Neural progenitor cell (in vitro differentiated cells): ENCODE measurements around the gene CLDN20. TPM values are rescaled to one million over a fixed set of nuclear protein-coding genes. Genes with fewer than 3 reads are reported as not detected.
A peak's percentile ranks its signal among the peaks of the same experiment; 100 is the strongest.

Source experiments
- DNase-seq: peaks from one replicate; pipeline ENCODE4 v3.0.0-alpha.2; 2016; ENCODE audit warnings: low spot score
- H2AFZ ChIP-seq: fragments of 200-600 bp; sonication (generic); replicated peaks from 2 replicates; pipeline ENCODE4 v1.6.1; 2016; ENCODE audit warnings: antibody characterized with exemption
- H3F3A ChIP-seq: fragments of 200-600 bp; sonication (generic); 2 replicates; pipeline ENCODE4 v1.6.1; 2016; ENCODE audit warnings: antibody characterized with exemption, low read depth
- H3K27ac ChIP-seq: fragments of 200-600 bp; sonication (generic); 2 replicates; pipeline ENCODE4 v1.5.1; 2016; ENCODE audit warnings: mild to moderate bottlenecking
- H3K27me3 ChIP-seq: fragments of 200-600 bp; sonication (generic); 2 replicates; pipeline ENCODE4 v1.6.1; 2016; ENCODE audit warnings: mild to moderate bottlenecking, moderate library complexity
- H3K36me3 ChIP-seq: fragments of 200-600 bp; sonication (generic); 2 replicates; pipeline ENCODE4 v1.5.1; 2016
- H3K4me1 ChIP-seq: fragments of 200-600 bp; sonication (generic); 2 replicates; pipeline ENCODE4 v1.6.1; 2016; ENCODE audit warnings: mixed run types
- H3K4me2 ChIP-seq: fragments of 200-600 bp; sonication (generic); 2 replicates; pipeline ENCODE4 v1.6.1; 2016
- H3K4me3 ChIP-seq: fragments of 200-600 bp; sonication (generic); 2 replicates; pipeline ENCODE4 v1.5.1; 2016
- H3K79me2 ChIP-seq: fragments of 200-600 bp; sonication (generic); 2 replicates; pipeline ENCODE4 v1.6.1; 2016; ENCODE audit warnings: low read depth
- H3K9ac ChIP-seq: fragments of 200-600 bp; sonication (generic); 2 replicates; pipeline ENCODE4 v1.6.1; 2016
- H3K9me3 ChIP-seq: fragments of 200-600 bp; sonication (generic); 2 replicates; pipeline ENCODE4 v1.5.1; 2016; ENCODE audit warnings: low read depth
- H4K20me1 ChIP-seq: fragments of 200-600 bp; sonication (generic); 2 replicates; pipeline ENCODE4 v1.6.1; 2016; ENCODE audit warnings: low read depth
- H3K27ac Mint-ChIP-seq: 3 replicates; pipeline ENCODE4 v1.8.0; 2021; ENCODE audit warnings: mixed read lengths
- H3K27me3 Mint-ChIP-seq: 2 replicates; pipeline ENCODE4 v1.8.0; 2022; ENCODE audit warnings: low read depth, mild to moderate bottlenecking, inconsistent platforms, moderate library complexity, mixed read lengths; ENCODE audit not compliant: insufficient read depth
- H3K36me3 Mint-ChIP-seq: 3 replicates; pipeline ENCODE4 v1.8.0; 2021; ENCODE audit warnings: mixed read lengths
- H3K4me1 Mint-ChIP-seq: 3 replicates; pipeline ENCODE4 v1.8.0; 2021; ENCODE audit warnings: mixed read lengths
- H3K4me3 Mint-ChIP-seq: 3 replicates; pipeline ENCODE4 v1.8.0; 2021; ENCODE audit warnings: mild to moderate bottlenecking, moderate library complexity, mixed read lengths
- H3K9me3 Mint-ChIP-seq: 3 replicates; pipeline ENCODE4 v1.8.0; 2020; ENCODE audit warnings: mixed read lengths
- CTCF ChIP-seq: fragments of 200-600 bp; sonication (generic); IDR thresholded peaks from 2 replicates; pipeline ENCODE4 v1.5.1; 2017; ENCODE audit warnings: antibody characterized with exemption, mild to moderate bottlenecking
- EZH2 ChIP-seq: fragments of 200-600 bp; sonication (generic); IDR thresholded peaks from 2 replicates; pipeline ENCODE4 v1.6.1; 2017; ENCODE audit warnings: antibody characterized with exemption, mild to moderate bottlenecking, moderate library complexity
- EZH2phosphoT487 ChIP-seq: fragments of 200-600 bp; sonication (generic); IDR thresholded peaks from 2 replicates; pipeline ENCODE4 v1.6.1; 2017; ENCODE audit warnings: antibody characterized with exemption
- total RNA-seq: library from RNA; depleted of rRNA; stranded (reverse); fragments of >200 nt; gene quantifications from 2 replicates; pipeline ENCODE4 v1.2.3, GENCODE V29; 2015; ENCODE audit warnings: low replicate concordance

CLDN20 gene
- total RNA-seq, 1 donor from 2014 or later, result not detected

- H3K9me3 ChIP-seq, result no peaks in the 10 kb centered on the region
- no peaks in the 10 kb centered on the region for H3K9me3 Mint-ChIP-seq
- no peaks in the 10 kb centered on the region for H3K79me2 ChIP-seq
- peaks cover 33% of the 10 kb centered on the region for H3K4me1 ChIP-seq
- H3K36me3 ChIP-seq, result no peaks in the 10 kb centered on the region
- H3K4me2 ChIP-seq, result no peak overlapping the region
- DNase-seq, result no peak
- H3K27me3 ChIP-seq, result no peaks in the 10 kb centered on the region
- H3K36me3 Mint-ChIP-seq, result peaks cover 14% of the 10 kb centered on the region
- H3K27ac Mint-ChIP-seq, result no peak overlapping the region
- H3K4me3 Mint-ChIP-seq, result no peak overlapping the region
- H3F3A ChIP-seq, result no peaks in the 10 kb centered on the region
- H3K27ac ChIP-seq, result no peak overlapping the region
- H4K20me1 ChIP-seq, result peaks cover 2% of the 10 kb centered on the region
- H3K27me3 Mint-ChIP-seq, result peaks cover 3% of the 10 kb centered on the region
- no peak overlapping the region for H3K4me3 ChIP-seq
- TF ChIP-seq EZH2 (no peak), EZH2phosphoT487 (no peak), CTCF (no peak)
- H3K4me1 Mint-ChIP-seq, result peaks cover 46% of the 10 kb centered on the region
- H2AFZ ChIP-seq, result no peak overlapping the region
- H3K9ac ChIP-seq, result no peak overlapping the region
Observed at GRCh38 chr6:155274533-155274932, 10.7 kb downstream of the CLDN20 start.

GRCh38 chr6:155275808-155276480 lies 12.1 kb downstream of the CLDN20 start:
- peak overlapping the region; percentile 55 for H3K27ac Mint-ChIP-seq
- no peaks in the 10 kb centered on the region for H3K9me3 Mint-ChIP-seq
- peaks cover 18% of the 10 kb centered on the region for H3K36me3 Mint-ChIP-seq
- H2AFZ ChIP-seq, result no peak overlapping the region
- peaks cover 36% of the 10 kb centered on the region for H3K4me1 Mint-ChIP-seq
- TF ChIP-seq EZH2phosphoT487 (no peak), EZH2 (no peak), CTCF (no peak)
- H3K27me3 Mint-ChIP-seq, result no peaks in the 10 kb centered on the region
- H3K4me3 ChIP-seq, result no peak overlapping the region
- no peak overlapping the region for H3K4me2 ChIP-seq
- H3K79me2 ChIP-seq, result no peaks in the 10 kb centered on the region
- no peaks in the 10 kb centered on the region for H3K27me3 ChIP-seq
- no peak overlapping the region for H3K27ac ChIP-seq
- peaks cover 23% of the 10 kb centered on the region for H3K4me1 ChIP-seq
- no peaks in the 10 kb centered on the region for H4K20me1 ChIP-seq
- no peak for DNase-seq
- H3F3A ChIP-seq, result no peaks in the 10 kb centered on the region
- no peak overlapping the region for H3K4me3 Mint-ChIP-seq
- H3K36me3 ChIP-seq, result no peaks in the 10 kb centered on the region
- H3K9me3 ChIP-seq, result no peaks in the 10 kb centered on the region
- H3K9ac ChIP-seq, result no peak overlapping the region

GRCh38 chr6:155276638-155277037 lies 12.8 kb downstream of the CLDN20 start:
- no peak overlapping the region for H3K27ac Mint-ChIP-seq
- Histone ChIP-seq H2AFZ (no peak overlapping the region), H4K20me1 (no peaks in the 10 kb centered on the region), H3K9ac (no peak overlapping the region), H3K27ac (no peak overlapping the region), H3K4me1 (peaks cover 19% of the 10 kb centered on the region), H3K36me3 (no peaks in the 10 kb centered on the region), H3K4me2 (no peak overlapping the region), H3K27me3 (no peaks in the 10 kb centered on the region), H3K79me2 (no peaks in the 10 kb centered on the region), H3K9me3 (no peaks in the 10 kb centered on the region), H3K4me3 (no peak overlapping the region), H3F3A (no peaks in the 10 kb centered on the region)
- TF ChIP-seq EZH2, result no peak
- TF ChIP-seq EZH2phosphoT487, result no peak
- TF ChIP-seq CTCF, result no peak
- no peak for DNase-seq
- H3K4me3 Mint-ChIP-seq, result no peak overlapping the region
- H3K27me3 Mint-ChIP-seq, result no peaks in the 10 kb centered on the region
- H3K4me1 Mint-ChIP-seq, result peaks cover 34% of the 10 kb centered on the region
- H3K36me3 Mint-ChIP-seq, result peaks cover 20% of the 10 kb centered on the region
- H3K9me3 Mint-ChIP-seq, result no peaks in the 10 kb centered on the region
